Measurements from ENCODE around the gene PDE4C. TPM values are rescaled to one million over a fixed set of nuclear protein-coding genes. Genes with fewer than 3 reads are reported as not detected.

The PDE4C gene
- total and polyA plus RNA-seq, 9 of the 15 experiments (the other 6 are each of a cell fraction or from before 2014, with no cell fraction given), result 0.04 to 0.91 (median 0.20) TPM; not detected in 1

- TF ChIP-seq SIN3A (IDR thresholded peaks at IDR 0.05; ENCODE audit: borderline replicate concordance in 2 of 2, control insufficient read depth in 1 of 2, low read depth in 2 of 2, low read length in 2 of 2) (peak; percentile 53 to 95; a peak in 2 of 4 replicates), RBM25 (IDR thresholded peaks at IDR 0.05; ENCODE audit: low read depth, low read length, severe bottlenecking) (peak; percentile 78), ZNF224 (CRISPR knock-in tag; IDR thresholded peaks at IDR 0.05) (0 out of 2 replicates have a peak, but pooled peaks have one; percentile 58), TFAM (CRISPR knock-in tag; conservative IDR thresholded peaks at IDR 0.05) (no peak), ARID4B (CRISPR knock-in tag; IDR thresholded peaks at IDR 0.05) (peak; percentile 95), USF2 (CRISPR knock-in tag; IDR thresholded peaks at IDR 0.05) (peak; percentile 41), HNRNPK (IDR thresholded peaks at IDR 0.05; ENCODE audit: low read depth, low read length, poor library complexity, severe bottlenecking) (no peak), HDAC1 (IDR thresholded peaks at IDR 0.05) (peak in 1 of 2 experiments; percentile 93; a peak in 2 of 4 replicates), ZC3H8 (IDR thresholded peaks at IDR 0.05) (no peak), MNT (conservative IDR thresholded peaks at IDR 0.05) (peak; percentile 98 to 99), MAZ (CRISPR knock-in tag; conservative IDR thresholded peaks at IDR 0.05 in 1 of 2, IDR thresholded peaks at IDR 0.05 in 1 of 2) (peak in 1 of 2 experiments; percentile 14; a peak in 1 of 4 replicates)
- TF ChIP-seq, protein P1, sequence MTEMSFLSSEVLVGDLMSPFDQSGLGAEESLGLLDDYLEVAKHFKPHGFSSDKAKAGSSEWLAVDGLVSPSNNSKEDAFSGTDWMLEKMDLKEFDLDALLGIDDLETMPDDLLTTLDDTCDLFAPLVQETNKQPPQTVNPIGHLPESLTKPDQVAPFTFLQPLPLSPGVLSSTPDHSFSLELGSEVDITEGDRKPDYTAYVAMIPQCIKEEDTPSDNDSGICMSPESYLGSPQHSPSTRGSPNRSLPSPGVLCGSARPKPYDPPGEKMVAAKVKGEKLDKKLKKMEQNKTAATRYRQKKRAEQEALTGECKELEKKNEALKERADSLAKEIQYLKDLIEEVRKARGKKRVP (CRISPR knock-in tag; IDR thresholded peaks at IDR 0.05), result no peak
- TF ChIP-seq, protein P2, sequence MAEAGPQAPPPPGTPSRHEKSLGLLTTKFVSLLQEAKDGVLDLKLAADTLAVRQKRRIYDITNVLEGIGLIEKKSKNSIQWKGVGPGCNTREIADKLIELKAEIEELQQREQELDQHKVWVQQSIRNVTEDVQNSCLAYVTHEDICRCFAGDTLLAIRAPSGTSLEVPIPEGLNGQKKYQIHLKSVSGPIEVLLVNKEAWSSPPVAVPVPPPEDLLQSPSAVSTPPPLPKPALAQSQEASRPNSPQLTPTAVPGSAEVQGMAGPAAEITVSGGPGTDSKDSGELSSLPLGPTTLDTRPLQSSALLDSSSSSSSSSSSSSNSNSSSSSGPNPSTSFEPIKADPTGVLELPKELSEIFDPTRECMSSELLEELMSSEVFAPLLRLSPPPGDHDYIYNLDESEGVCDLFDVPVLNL (CRISPR knock-in tag; IDR thresholded peaks at IDR 0.05; ENCODE audit: low read depth), result peak; percentile 60; the same call in 1 of the 2 replicates
- TF ChIP-seq, protein P3, sequence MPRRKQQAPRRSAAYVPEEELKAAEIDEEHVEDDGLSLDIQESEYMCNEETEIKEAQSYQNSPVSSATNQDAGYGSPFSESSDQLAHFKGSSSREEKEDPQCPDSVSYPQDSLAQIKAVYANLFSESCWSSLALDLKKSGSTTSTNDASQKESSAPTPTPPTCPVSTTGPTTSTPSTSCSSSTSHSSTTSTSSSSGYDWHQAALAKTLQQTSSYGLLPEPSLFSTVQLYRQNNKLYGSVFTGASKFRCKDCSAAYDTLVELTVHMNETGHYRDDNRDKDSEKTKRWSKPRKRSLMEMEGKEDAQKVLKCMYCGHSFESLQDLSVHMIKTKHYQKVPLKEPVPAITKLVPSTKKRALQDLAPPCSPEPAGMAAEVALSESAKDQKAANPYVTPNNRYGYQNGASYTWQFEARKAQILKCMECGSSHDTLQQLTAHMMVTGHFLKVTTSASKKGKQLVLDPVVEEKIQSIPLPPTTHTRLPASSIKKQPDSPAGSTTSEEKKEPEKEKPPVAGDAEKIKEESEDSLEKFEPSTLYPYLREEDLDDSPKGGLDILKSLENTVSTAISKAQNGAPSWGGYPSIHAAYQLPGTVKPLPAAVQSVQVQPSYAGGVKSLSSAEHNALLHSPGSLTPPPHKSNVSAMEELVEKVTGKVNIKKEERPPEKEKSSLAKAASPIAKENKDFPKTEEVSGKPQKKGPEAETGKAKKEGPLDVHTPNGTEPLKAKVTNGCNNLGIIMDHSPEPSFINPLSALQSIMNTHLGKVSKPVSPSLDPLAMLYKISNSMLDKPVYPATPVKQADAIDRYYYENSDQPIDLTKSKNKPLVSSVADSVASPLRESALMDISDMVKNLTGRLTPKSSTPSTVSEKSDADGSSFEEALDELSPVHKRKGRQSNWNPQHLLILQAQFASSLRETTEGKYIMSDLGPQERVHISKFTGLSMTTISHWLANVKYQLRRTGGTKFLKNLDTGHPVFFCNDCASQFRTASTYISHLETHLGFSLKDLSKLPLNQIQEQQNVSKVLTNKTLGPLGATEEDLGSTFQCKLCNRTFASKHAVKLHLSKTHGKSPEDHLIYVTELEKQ (CRISPR knock-in tag; IDR thresholded peaks at IDR 0.05), result no peak
These were observed 13.1 kb upstream of the PDE4C start (continued) for GRCh38 chr19:18239303-18239702.
